Fibroblast of the aortic adventitia (primary cell): ENCODE results near the gene ANKFN1. TPM values are rescaled to one million over a fixed set of nuclear protein-coding genes. Genes with fewer than 3 reads are reported as not detected.

ENCODE experiments used
- DNase-seq: peaks from one replicate; pipeline ENCODE4 v3.0.0-alpha.2; 2010; ENCODE audit warnings: low read depth
- H3K4me3 ChIP-seq: 2 replicates; pipeline ENCODE4 v1.5.1; 2011; ENCODE audit warnings: low read depth, mild to moderate bottlenecking, control low read depth, low read length, moderate library complexity
- CTCF ChIP-seq: IDR thresholded peaks from 2 replicates; pipeline ENCODE4 v1.5.1; 2011; ENCODE audit warnings: mild to moderate bottlenecking, low read length, control low read depth, inconsistent platforms; ENCODE audit not compliant: insufficient read depth
- total RNA-seq: library from RNA; depleted of rRNA; stranded (reverse); fragments of >200 nt; gene quantifications from 2 replicates; pipeline ENCODE4 v1.2.3, GENCODE V29; 2012; ENCODE audit warnings: low replicate concordance

Gene ANKFN1
- total RNA-seq, 1 donor, result not detected

GRCh38 chr17:56416682-56417351 is 263.5 kb downstream of the ANKFN1 start:
- no peak for TF ChIP-seq CTCF
- DNase-seq, result no peak
- no peak overlapping the region for H3K4me3 ChIP-seq

GRCh38 chr17:56424005-56424404 is 270.7 kb downstream of the ANKFN1 start:
- H3K4me3 ChIP-seq, result no peak overlapping the region
- DNase-seq, result no peak
- no peak for TF ChIP-seq CTCF

- no peak overlapping the region for H3K4me3 ChIP-seq
- no peak for DNase-seq
- no peak for TF ChIP-seq CTCF
Measured at GRCh38 chr17:56424543-56425044, 271.3 kb downstream of the ANKFN1 start.

- TF ChIP-seq CTCF, result no peak
- H3K4me3 ChIP-seq, result no peak overlapping the region
- no peak for DNase-seq
Measured at GRCh38 chr17:56425483-56425882, 272.2 kb downstream of the ANKFN1 start.

GRCh38 chr17:56426901-56427300 is 273.6 kb downstream of the ANKFN1 start:
- no peak for DNase-seq
- no peak for TF ChIP-seq CTCF
- no peak overlapping the region for H3K4me3 ChIP-seq

GRCh38 chr17:56431736-56432135 is 278.5 kb downstream of the ANKFN1 start:
- no peak for TF ChIP-seq CTCF
- no peak overlapping the region for H3K4me3 ChIP-seq
- DNase-seq, result no peak

GRCh38 chr17:56432443-56432842 is 279.2 kb downstream of the ANKFN1 start:
- TF ChIP-seq CTCF, result no peak
- no peak for DNase-seq
- H3K4me3 ChIP-seq, result no peak overlapping the region
